A549 (cell line): ENCODE results near the gene TCTA. TPM values are rescaled to one million over a fixed set of nuclear protein-coding genes. Genes with fewer than 3 reads are reported as not detected.
A peak's percentile ranks its signal among the peaks of the same experiment; 100 is the strongest.

Experiments
- ATAC-seq, 2 experiments: fragments of 200-7000 bp in 1 of 2; fragments of >200 bp in 1 of 2; cut with Nextera tagmentation in 1 of 2; cut with Tn5 transposase in 1 of 2; 3 replicates each; pipeline versions ENCODE4 v1.8.0 to v1.9.1; 2018 to 2020; ENCODE audit warnings: mild to moderate bottlenecking in 1 of 2, moderate library complexity in 1 of 2
- CTCF ChIA-PET: fragments of 300-600 bp; sonication (Branson Sonifier 250); formaldehyde crosslinking; extraction: SDS; loops from one replicate; lab custom pipeline; 2021; ENCODE audit warnings: antibody characterized with exemption, inconsistent platforms; lab: Yijun Ruan, JAX
- POLR2A ChIA-PET: fragments of 350-600 bp; formaldehyde crosslinking; extraction: SDS; loops from one replicate; lab custom pipeline; 2021; ENCODE audit warnings: antibody characterized with exemption, inconsistent platforms; lab: Yijun Ruan, JAX
- DNase-seq, 2 experiments: peaks; one replicate each; pipeline versions ENCODE4 v3.0.0 to v3.0.0-alpha.2; 2011 to 2016; ENCODE audit warnings: low read depth in 1 of 2, low spot score in 1 of 2
- FAIRE-seq: peaks from 2 replicates; lab custom pipeline; 2011; peaks lifted over from hg19 to GRCh38; lab: Jason Lieb, UNC
- H3K27ac ChIP-seq, 2 experiments: fragments of >200 bp; sonication (Bioruptor Twin); formaldehyde crosslinking; 3 replicates each; pipeline ENCODE4 v1.5.1; 2016 to 2017
- H3K4me1 ChIP-seq: fragments of >200 bp; sonication (Bioruptor Twin); formaldehyde crosslinking; 3 replicates; pipeline ENCODE4 v1.6.1; 2016
- H3K4me2 ChIP-seq: fragments of >200 bp; sonication (Bioruptor Twin); formaldehyde crosslinking; 3 replicates; pipeline ENCODE4 v1.6.1; 2016
- H3K4me3 ChIP-seq: fragments of >200 bp; sonication (Bioruptor Twin); formaldehyde crosslinking; 3 replicates; pipeline ENCODE4 v1.5.1; 2016
- H3K9me3 ChIP-seq: fragments of >200 bp; sonication (Bioruptor Twin); formaldehyde crosslinking; 3 replicates; pipeline ENCODE4 v1.6.1; 2016
- CTCF ChIP-seq: fragments of >200 bp; sonication (Bioruptor Twin); formaldehyde crosslinking; IDR thresholded peaks from 3 replicates; pipeline ENCODE4 v1.5.1; 2016
- EHF ChIP-seq: fragments of 250-450 bp; sonication (Bioruptor Pico); IDR thresholded peaks from 2 replicates; pipeline ENCODE4 v1.5.0; 2020; ENCODE audit warnings: mild to moderate bottlenecking
- FOSB ChIP-seq: fragments of 250-450 bp; sonication (Bioruptor Pico); IDR thresholded peaks from 2 replicates; pipeline ENCODE4 v1.5.0; 2020; ENCODE audit warnings: mild to moderate bottlenecking, moderate library complexity
- FOSL2 ChIP-seq, 2 experiments: fragments of 450-650 bp in 1 of 2; fragments of >200 bp in 1 of 2; sonication (Bioruptor Twin) in 1 of 2; formaldehyde crosslinking; IDR thresholded peaks; 2 replicates each; pipeline versions ENCODE4 v1.5.0 to v1.6.1; 2016 to 2020; ENCODE audit warnings: mild to moderate bottlenecking in 1 of 2, moderate library complexity in 1 of 2
- HOXA7 ChIP-seq: fragments of 250-450 bp; sonication (Bioruptor Pico); IDR thresholded peaks from 2 replicates; pipeline ENCODE4 v1.5.0; 2020; ENCODE audit warnings: mild to moderate bottlenecking, moderate library complexity
- JUN ChIP-seq, 2 experiments: fragments of >200 bp; sonication (Bioruptor Twin); formaldehyde crosslinking; IDR thresholded peaks; 2 replicates in 1 of 2; 3 replicates in 1 of 2; pipeline ENCODE4 v1.6.1; 2016 to 2017
- JUNB ChIP-seq: fragments of >200 bp; sonication (Bioruptor Twin); formaldehyde crosslinking; IDR thresholded peaks from 2 replicates; pipeline ENCODE4 v1.6.1; 2016
- KDM5A ChIP-seq: fragments of 200-600 bp; sonication (generic); IDR thresholded peaks from 2 replicates; pipeline ENCODE4 v1.6.1; 2016; ENCODE audit warnings: antibody characterized with exemption, mild to moderate bottlenecking
- MYC ChIP-seq: IDR thresholded peaks from 2 replicates; pipeline ENCODE4 v1.6.1; 2012; ENCODE audit warnings: mild to moderate bottlenecking, inconsistent platforms, low read length, improper control_type of control experiment, borderline replicate concordance
- NPAS2 ChIP-seq: fragments of 250-450 bp; sonication (Bioruptor Pico); IDR thresholded peaks from 2 replicates; pipeline ENCODE4 v1.8.0; 2022; ENCODE audit warnings: mild to moderate bottlenecking, moderate library complexity, borderline replicate concordance
- POLR2A ChIP-seq: IDR thresholded peaks from 2 replicates; pipeline ENCODE4 v1.6.1; 2012; ENCODE audit warnings: mild to moderate bottlenecking, low read length
- RAD21 ChIP-seq, 2 experiments: fragments of >200 bp in 1 of 2; sonication (Bioruptor Twin) in 1 of 2; formaldehyde crosslinking in 1 of 2; IDR thresholded peaks in 1 of 2; conservative IDR thresholded peaks in 1 of 2; 2 replicates in 1 of 2; 3 replicates in 1 of 2; pipeline ENCODE4 v1.6.1; 2012 to 2018; ENCODE audit warnings: inconsistent platforms in 1 of 2
- RFX5 ChIP-seq: fragments of 450-650 bp; IDR thresholded peaks from 2 replicates; pipeline ENCODE4 v1.7.1; 2014; ENCODE audit warnings: antibody characterized with exemption, mild to moderate bottlenecking, moderate library complexity
- SMC3 ChIP-seq: fragments of >200 bp; sonication (Bioruptor Twin); formaldehyde crosslinking; IDR thresholded peaks from 3 replicates; pipeline ENCODE4 v1.6.1; 2018; ENCODE audit warnings: inconsistent platforms
- ZC3H11A ChIP-seq: fragments of 450-650 bp; IDR thresholded peaks from 2 replicates; pipeline ENCODE4 v1.6.1; 2014; ENCODE audit warnings: antibody characterized with exemption, mild to moderate bottlenecking
- ZNF302 ChIP-seq: fragments of 250-450 bp; sonication (Bioruptor Pico); IDR thresholded peaks from 2 replicates; pipeline ENCODE4 v1.9.0; 2021; ENCODE audit warnings: inconsistent platforms, mild to moderate bottlenecking, moderate library complexity
- ZSCAN20 ChIP-seq: fragments of 250-450 bp; sonication (Bioruptor Pico); IDR thresholded peaks from 2 replicates; pipeline ENCODE4 v1.8.0; 2022; ENCODE audit warnings: mild to moderate bottlenecking, moderate library complexity
- WGBS: methylation state at CpG from one replicate; pipeline ENCODE4 v1.1.6; 2017; ENCODE audit errors: missing lambda C conversion rate; 5-methylcytosine and 5-hydroxymethylcytosine counted together
- polyA plus RNA-seq, 4 experiments: library from polyadenylated mRNA; depleted of rRNA in 3 of 4; stranded (reverse); fragments of >200 nt; fragmentation: RNase III in 1 of 4; extraction: RNeasy Plus Mini Kit Qiagen cat#74134 plus additional on column Dnase treatment in 1 of 4; gene quantifications; 2 replicates in 3 of 4; 3 replicates in 1 of 4; pipeline ENCODE4 v1.2.3, GENCODE V29; 2011 to 2017

The TCTA gene
- polyA plus RNA-seq, 2 of the 4 experiments (the other 2 are of a cell fraction): 14.6 to 14.8 TPM

DNA sequence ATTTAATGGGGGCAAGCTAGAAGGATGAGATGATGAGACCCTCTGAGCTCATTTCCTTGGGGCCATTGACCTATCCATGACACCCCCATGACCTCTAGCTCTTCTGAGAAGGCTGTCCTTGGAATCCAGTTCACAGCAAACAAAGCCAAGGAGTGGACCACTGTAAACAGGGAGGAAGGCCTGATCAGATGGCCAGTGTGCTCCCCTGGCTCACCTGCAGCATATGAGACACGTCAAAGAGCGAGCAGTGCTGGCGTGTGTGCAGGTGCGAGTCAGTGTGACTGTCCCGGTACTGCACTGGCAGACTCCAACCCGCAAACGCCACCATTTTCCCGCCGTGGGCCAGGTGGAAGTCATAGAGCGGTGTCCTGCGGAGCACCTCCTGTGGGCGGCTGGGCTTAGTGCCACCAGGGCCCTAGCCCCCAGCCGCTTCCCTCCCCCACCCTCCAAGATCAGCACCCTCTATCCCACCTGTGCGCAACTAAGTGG, 9.7 kb downstream of the TCTA start:
- no peak for DNase-seq
- ChIA-PET POLR2A (interaction anchor here (1.2 kb wide), 1 partner anchor 10 kb away, joined by 5 read pairs; the partner anchor contains the start of gene RHOA), CTCF (interaction anchor here (1.1 to 1.7 kb wide), 2 partner anchors 8 to 27 kb away, joined by 4 to 10 read pairs; partner anchors contain the start of gene NICN1)
- Histone ChIP-seq H3K4me1 (peaks cover 35% of the 10 kb centered on the region), H3K4me3 (no peak overlapping the region), H3K27ac (peak overlapping the region; percentile 73 to 82), H3K4me2 (peak overlapping the region; percentile 47; the same call in 2 of the 3 replicates), H3K9me3 (no peaks in the 10 kb centered on the region)
- no peak for FAIRE-seq
- no peak for ATAC-seq
- WGBS: 98% methylated on average over 11 of the region's 14 CpGs
- TF ChIP-seq RFX5 (no peak), RAD21 (conservative IDR thresholded peaks at IDR 0.05 in 1 of 2, IDR thresholded peaks at IDR 0.05 in 1 of 2) (no peak), SMC3 (no peak), POLR2A (no peak)

DNA sequence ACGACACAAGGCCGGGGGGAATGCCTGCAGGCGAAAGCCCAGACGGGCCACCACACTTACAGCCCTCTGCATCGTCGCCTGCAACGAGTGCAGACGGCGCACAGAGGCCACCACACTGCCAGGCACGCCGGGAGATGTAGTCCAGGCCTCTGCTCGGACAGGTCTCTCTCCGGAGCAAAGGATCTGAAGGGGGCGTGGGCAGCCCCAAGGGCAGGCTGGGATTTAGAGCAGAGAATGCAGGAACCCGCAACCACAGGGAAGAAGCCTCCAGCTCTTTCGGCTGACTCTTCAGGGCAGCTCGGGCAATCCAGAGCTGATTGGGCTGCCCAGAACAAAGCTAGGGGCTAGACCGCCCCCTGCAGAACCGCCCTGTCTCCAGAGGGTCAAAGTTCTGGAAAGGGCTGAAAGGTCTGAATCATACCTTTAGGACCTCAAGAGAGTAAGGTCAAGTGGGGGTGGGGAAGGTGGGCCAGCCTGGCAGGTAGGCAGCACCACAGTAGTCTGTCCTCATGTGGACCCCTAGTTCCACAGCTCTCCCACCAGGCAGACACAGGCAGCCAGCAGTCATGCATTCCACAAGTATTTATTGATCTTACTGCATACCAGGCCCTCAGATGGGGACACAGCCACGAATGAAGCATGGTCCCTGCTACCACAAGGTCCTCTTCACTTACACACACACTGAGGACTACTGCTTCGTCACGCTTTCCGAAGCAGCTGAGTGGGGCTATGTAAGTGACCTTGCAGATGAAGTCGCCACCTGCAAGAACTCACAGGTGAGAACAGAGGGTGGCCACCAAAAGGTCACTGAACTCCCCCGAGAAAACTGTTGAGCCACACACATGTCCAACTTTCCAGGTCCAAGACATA, 10.4 kb downstream of the TCTA start, which contains the start of gene AMT:
Gene AMT, minus strand, starts transcription at position 95 of the 870 bp plus-strand sequence. Its CDS starts 23 bp downstream, at position 72.
- Histone ChIP-seq H3K9me3 (no peaks in the 10 kb centered on the region), H3K4me1 (peaks cover 35% of the 10 kb centered on the region), H3K4me3 (no peak within 1 kb of the TSS), H3K4me2 (peak within 1 kb of the TSS; percentile 47; the same call in 2 of the 3 replicates), H3K27ac (peak within 1 kb of the TSS; percentile 73 to 82)
- WGBS: 92% methylated on average over 24 of the region's 25 CpGs
- TF ChIP-seq EHF (CRISPR knock-in tag): no peak
- ChIA-PET CTCF (interaction anchor here (1.3 kb wide), 1 partner anchor 10 kb away, joined by 3 read pairs; no protein-coding TSS in a partner anchor), POLR2A (no interaction called here)
- ATAC-seq: no peak
- no peak for DNase-seq
- no peak for FAIRE-seq

DNA sequence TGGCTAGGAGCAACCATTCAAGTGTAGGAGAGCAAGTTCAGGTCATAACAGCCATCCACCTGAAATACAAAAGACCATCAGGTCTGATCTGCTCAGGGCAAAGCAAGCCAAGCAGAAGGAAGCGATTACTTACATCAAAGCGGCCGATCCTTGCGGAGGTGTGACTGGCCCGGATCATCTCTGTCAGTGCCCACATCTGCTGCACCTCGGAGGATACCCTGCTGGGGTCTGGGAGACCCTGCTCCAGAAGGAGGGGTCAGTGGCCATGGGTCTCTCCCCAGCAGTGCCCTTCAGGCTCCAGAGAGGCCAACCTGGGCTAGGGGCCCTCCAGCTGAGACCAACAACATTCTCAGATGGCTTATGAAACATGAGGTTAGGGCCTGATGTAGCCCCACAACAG, 12.6 kb downstream of the TCTA start:
- POLR2A ChIA-PET: no interaction called here
- no peak overlapping the region for H3K4me2 ChIP-seq
- no peaks in the 10 kb centered on the region for H3K9me3 ChIP-seq
- no peak for ATAC-seq
- WGBS: 82% methylated on average over 6 of the region's 6 CpGs
- TF ChIP-seq MYC (no peak), HOXA7 (CRISPR knock-in tag) (no peak), KDM5A (no peak), FOSL2 (IDR thresholded peaks at IDR 0.05) (no peak), FOSL2 (CRISPR knock-in tag; IDR thresholded peaks at IDR 0.05) (no peak)
- TF ChIP-seq, all 56 proteins: peak for 0
- FAIRE-seq (no peak), DNase-seq (no peak)
- Histone ChIP-seq H3K27ac (no peak overlapping the region), H3K4me1 (peaks cover 30% of the 10 kb centered on the region), H3K4me3 (no peak overlapping the region)
- CTCF ChIA-PET: interaction anchor here (1.1 kb wide), 1 partner anchor 9 kb away, joined by 3 read pairs; no protein-coding TSS in a partner anchor

DNA sequence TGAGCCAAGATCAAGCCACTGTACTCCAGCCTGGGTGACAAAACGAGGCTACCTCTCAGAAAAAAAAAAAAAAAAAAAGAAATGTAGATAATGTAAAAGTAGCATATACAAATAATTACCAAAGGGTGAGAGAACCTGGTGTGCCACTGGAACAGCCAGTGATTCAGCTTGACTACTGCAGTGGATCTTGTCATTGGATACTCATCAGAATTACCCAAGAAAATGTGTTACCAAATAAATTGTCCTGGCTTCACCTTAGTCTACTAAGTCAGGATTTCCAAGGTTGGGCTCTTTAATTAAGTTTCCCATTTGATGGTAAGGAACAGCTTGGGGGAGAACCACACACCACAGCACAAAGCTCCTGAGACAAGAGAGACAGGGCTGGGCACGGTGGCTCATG, 15.4 kb downstream of the TCTA start:
- H3K4me2 ChIP-seq: no peak overlapping the region
- no peaks in the 10 kb centered on the region for H3K9me3 ChIP-seq
- ATAC-seq (no peak), DNase-seq (no peak), FAIRE-seq (no peak)
- WGBS: 92% methylated on average over 2 of the region's 2 CpGs
- H3K4me3 ChIP-seq: no peak overlapping the region
- no peak for TF ChIP-seq CTCF
- no peak for TF ChIP-seq ZNF302
- no peak for TF ChIP-seq ZSCAN20
- no peak for TF ChIP-seq JUNB
- no peak for TF ChIP-seq FOSB (CRISPR knock-in tag)
- no peak for TF ChIP-seq SMC3
- TF ChIP-seq NPAS2 (CRISPR knock-in tag): no peak
- TF ChIP-seq JUN (IDR thresholded peaks at IDR 0.05): no peak
- no peak for TF ChIP-seq ZC3H11A
- no peak for TF ChIP-seq POLR2A
- H3K27ac ChIP-seq: peak overlapping the region in 1 of 2 experiments; percentile 91; a peak in 1 of 6 replicates
- CTCF ChIA-PET: no interaction called here
- H3K4me1 ChIP-seq: peaks cover 11% of the 10 kb centered on the region
- POLR2A ChIA-PET: interaction anchor here (0.5 to 1.7 kb wide), 3 partner anchors 16 to 43 kb away, joined by 3 read pairs; partner anchors contain the start of genes DAG1, RHOA and TCTA
